ENCODE measurements around the gene ABHD16A. TPM values are rescaled to one million over a fixed set of nuclear protein-coding genes. Genes with fewer than 3 reads are reported as not detected.

Gene ABHD16A
- total and polyA plus RNA-seq, 10 of the 15 experiments (the other 5 are each of a cell fraction or from before 2014, with no cell fraction given): 7.5 to 43.0 (median 32.9) TPM

DNA sequence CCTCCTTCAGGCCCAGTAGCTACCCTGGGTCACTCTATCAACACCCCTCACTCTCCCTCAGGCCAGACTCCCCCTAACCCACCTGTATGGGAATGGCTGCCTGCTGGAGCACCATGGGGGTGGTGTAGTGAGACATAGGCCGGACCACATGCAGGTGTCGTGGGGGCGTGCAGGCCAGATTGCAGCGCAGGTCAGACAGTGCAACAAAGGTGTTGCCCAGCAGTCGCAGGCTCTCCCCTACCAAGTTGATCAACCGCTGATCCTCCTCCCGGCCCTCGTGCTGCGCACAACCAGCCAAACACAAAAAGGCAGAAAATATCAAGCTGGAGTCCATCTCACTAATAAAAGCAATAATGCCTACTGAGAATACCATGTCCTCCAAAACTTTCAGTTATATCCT lies 57.8 kb downstream of the ABHD16A start:
- in situ Hi-C loops (cut with MboI): no loop called here
- DNase-seq (ENCODE audit: low read depth, low spot score) (no peak), ATAC-seq (no peak), FAIRE-seq (no peak)
- no peaks in the 10 kb centered on the region for H3K27me3 ChIP-seq (replicated peaks in 1 of 2; ENCODE audit: control insufficient read depth in 2 of 2, insufficient read depth in 2 of 2, low read length in 1 of 2)
- CTCF ChIA-PET: no interaction called here
- no peak overlapping the region for H3K4me2 ChIP-seq (ENCODE audit: control insufficient read depth, insufficient read depth)
- SMC1A ChIA-PET (ENCODE audit: uncharacterized antibody, unreplicated experiment): no interaction called here
- RAD21 ChIA-PET (ENCODE audit: unreplicated experiment): no interaction called here
- peaks cover 13% of the 10 kb centered on the region for H3K79me2 ChIP-seq (ENCODE audit: control insufficient read depth, insufficient read depth, low read length)
- H3K4me1 ChIP-seq (ENCODE audit: control insufficient read depth, insufficient read depth, low read length): no peaks in the 10 kb centered on the region
- WGBS (ENCODE audit: insufficient coverage, insufficient replicate concordance, low lambda C conversion rate, missing lambda C conversion rate): 99% methylated on average over 9 of the region's 9 CpGs
- no peak overlapping the region for H2AFZ ChIP-seq (ENCODE audit: control insufficient read depth, low read depth, low read length)
- H3K9ac ChIP-seq (ENCODE audit: control insufficient read depth, insufficient read depth, low read length): no peak overlapping the region
- intact Hi-C loops (cut with micrococcal nuclease; ENCODE audit: unreplicated experiment): no loop called here
- POLR2A ChIA-PET: interaction anchor here (0.6 kb wide), 1 partner anchor 497 kb away, joined by 4 read pairs; no protein-coding TSS in a partner anchor
- no TSS peak for BruUV-seq (replicated peaks)
- peaks cover 40 to 52% of the 10 kb centered on the region in 2 experiments for H3K36me3 ChIP-seq (ENCODE audit: control insufficient read depth in 2 of 2, insufficient read depth in 2 of 2, low read length in 1 of 2)
- H3K9me3 ChIP-seq (replicated peaks; ENCODE audit: control insufficient read depth, insufficient read depth, low read length): no peaks in the 10 kb centered on the region
- H3K27ac ChIP-seq (ENCODE audit: control insufficient read depth, insufficient read depth): no peak overlapping the region
- no peak overlapping the region for H3K4me3 ChIP-seq
- no peaks in the 10 kb centered on the region; the same call in 1 of the 2 replicates for H4K20me1 ChIP-seq (ENCODE audit: control insufficient read depth, insufficient read depth)
- TF ChIP-seq, protein P1, sequence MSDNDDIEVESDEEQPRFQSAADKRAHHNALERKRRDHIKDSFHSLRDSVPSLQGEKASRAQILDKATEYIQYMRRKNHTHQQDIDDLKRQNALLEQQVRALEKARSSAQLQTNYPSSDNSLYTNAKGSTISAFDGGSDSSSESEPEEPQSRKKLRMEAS (IDR thresholded peaks at IDR 0.05; ENCODE audit: low read depth, low read length): no peak
- TF ChIP-seq TAF1 (IDR thresholded peaks at IDR 0.05; ENCODE audit: borderline replicate concordance, low read depth, low read length) (no peak), CHD1 (IDR thresholded peaks at IDR 0.05; ENCODE audit: low read depth, low read length) (no peak), MYC (IDR thresholded peaks at IDR 0.05; ENCODE audit: insufficient read depth, insufficient read length, insufficient replicate concordance, low read length, severe bottlenecking) (no peak), NR2C1 (IDR thresholded peaks at IDR 0.05) (no peak), DPF2 (IDR thresholded peaks at IDR 0.05) (no peak), CBX5 (IDR thresholded peaks at IDR 0.05; ENCODE audit: low read depth) (no peak), SMAD5 (IDR thresholded peaks at IDR 0.05; ENCODE audit: low read depth) (no peak), NFIC (IDR thresholded peaks at IDR 0.05; ENCODE audit: low read depth, low read length) (no peak), ATF7 (IDR thresholded peaks at IDR 0.05; ENCODE audit: low read depth) (no peak), SPI1 (IDR thresholded peaks at IDR 0.05; ENCODE audit: borderline replicate concordance, insufficient read depth, low read depth, low read length) (no peak), BMI1 (IDR thresholded peaks at IDR 0.05; ENCODE audit: borderline replicate concordance) (no peak), RELA (IDR thresholded peaks at IDR 0.05; ENCODE audit: borderline replicate concordance, partially characterized antibody) (no peak)
- TF ChIP-seq, protein P2, sequence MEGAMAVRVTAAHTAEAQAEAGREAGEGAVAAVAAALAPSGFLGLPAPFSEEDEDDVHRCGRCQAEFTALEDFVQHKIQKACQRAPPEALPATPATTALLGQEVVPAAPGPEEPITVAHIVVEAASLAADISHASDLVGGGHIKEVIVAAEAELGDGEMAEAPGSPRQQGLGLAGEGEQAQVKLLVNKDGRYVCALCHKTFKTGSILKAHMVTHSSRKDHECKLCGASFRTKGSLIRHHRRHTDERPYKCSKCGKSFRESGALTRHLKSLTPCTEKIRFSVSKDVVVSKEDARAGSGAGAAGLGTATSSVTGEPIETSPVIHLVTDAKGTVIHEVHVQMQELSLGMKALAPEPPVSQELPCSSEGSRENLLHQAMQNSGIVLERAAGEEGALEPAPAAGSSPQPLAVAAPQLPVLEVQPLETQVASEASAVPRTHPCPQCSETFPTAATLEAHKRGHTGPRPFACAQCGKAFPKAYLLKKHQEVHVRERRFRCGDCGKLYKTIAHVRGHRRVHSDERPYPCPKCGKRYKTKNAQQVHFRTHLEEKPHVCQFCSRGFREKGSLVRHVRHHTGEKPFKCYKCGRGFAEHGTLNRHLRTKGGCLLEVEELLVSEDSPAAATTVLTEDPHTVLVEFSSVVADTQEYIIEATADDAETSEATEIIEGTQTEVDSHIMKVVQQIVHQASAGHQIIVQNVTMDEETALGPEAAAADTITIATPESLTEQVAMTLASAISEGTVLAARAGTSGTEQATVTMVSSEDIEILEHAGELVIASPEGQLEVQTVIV (IDR thresholded peaks at IDR 0.05; ENCODE audit: borderline replicate concordance, partially characterized antibody): no peak
- TF ChIP-seq, protein P3, sequence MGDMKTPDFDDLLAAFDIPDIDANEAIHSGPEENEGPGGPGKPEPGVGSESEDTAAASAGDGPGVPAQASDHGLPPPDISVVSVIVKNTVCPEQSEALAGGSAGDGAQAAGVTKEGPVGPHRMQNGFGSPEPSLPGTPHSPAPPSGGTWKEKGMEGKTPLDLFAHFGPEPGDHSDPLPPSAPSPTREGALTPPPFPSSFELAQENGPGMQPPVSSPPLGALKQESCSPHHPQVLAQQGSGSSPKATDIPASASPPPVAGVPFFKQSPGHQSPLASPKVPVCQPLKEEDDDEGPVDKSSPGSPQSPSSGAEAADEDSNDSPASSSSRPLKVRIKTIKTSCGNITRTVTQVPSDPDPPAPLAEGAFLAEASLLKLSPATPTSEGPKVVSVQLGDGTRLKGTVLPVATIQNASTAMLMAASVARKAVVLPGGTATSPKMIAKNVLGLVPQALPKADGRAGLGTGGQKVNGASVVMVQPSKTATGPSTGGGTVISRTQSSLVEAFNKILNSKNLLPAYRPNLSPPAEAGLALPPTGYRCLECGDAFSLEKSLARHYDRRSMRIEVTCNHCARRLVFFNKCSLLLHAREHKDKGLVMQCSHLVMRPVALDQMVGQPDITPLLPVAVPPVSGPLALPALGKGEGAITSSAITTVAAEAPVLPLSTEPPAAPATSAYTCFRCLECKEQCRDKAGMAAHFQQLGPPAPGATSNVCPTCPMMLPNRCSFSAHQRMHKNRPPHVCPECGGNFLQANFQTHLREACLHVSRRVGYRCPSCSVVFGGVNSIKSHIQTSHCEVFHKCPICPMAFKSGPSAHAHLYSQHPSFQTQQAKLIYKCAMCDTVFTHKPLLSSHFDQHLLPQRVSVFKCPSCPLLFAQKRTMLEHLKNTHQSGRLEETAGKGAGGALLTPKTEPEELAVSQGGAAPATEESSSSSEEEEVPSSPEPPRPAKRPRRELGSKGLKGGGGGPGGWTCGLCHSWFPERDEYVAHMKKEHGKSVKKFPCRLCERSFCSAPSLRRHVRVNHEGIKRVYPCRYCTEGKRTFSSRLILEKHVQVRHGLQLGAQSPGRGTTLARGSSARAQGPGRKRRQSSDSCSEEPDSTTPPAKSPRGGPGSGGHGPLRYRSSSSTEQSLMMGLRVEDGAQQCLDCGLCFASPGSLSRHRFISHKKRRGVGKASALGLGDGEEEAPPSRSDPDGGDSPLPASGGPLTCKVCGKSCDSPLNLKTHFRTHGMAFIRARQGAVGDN (IDR thresholded peaks at IDR 0.05): no peak
